SK-N-SH (cell line): ENCODE data around the gene NXNL2.

Experiments used
- CTCF ChIP-seq: fragments of 200-600 bp; sonication (generic); IDR thresholded peaks from 2 replicates; pipeline ENCODE4 v1.6.1; 2017; ENCODE audit warnings: antibody characterized with exemption, mild to moderate bottlenecking, moderate library complexity
- EP300 ChIP-seq, 2 experiments: IDR thresholded peaks; 2 replicates each; pipeline versions ENCODE4 v1.4.0 to v1.6.1; 2012; ENCODE audit warnings: borderline replicate concordance in 1 of 2, low read depth in 1 of 2, low read length in 1 of 2
- POLR2AphosphoS5 ChIP-seq: IDR thresholded peaks from 2 replicates; pipeline ENCODE4 v1.6.1; 2012; ENCODE audit warnings: low read depth, low read length
- RAD21 ChIP-seq: IDR thresholded peaks from 2 replicates; pipeline ENCODE4 v1.6.1; 2012; ENCODE audit warnings: mild to moderate bottlenecking, low read length
- SIN3A ChIP-seq: IDR thresholded peaks from 2 replicates; pipeline ENCODE4 v1.6.1; 2012; ENCODE audit warnings: low read depth, mild to moderate bottlenecking, low read length, moderate library complexity, borderline replicate concordance
- SMC3 ChIP-seq: IDR thresholded peaks from 2 replicates; pipeline ENCODE4 v1.6.1; 2012; ENCODE audit warnings: low read depth, low read length, improper control_type of control experiment
- TCF12 ChIP-seq: IDR thresholded peaks from 2 replicates; pipeline ENCODE4 v1.4.0; 2012
- YY1 ChIP-seq: IDR thresholded peaks from 2 replicates; pipeline ENCODE4 v1.4.0; 2012; ENCODE audit warnings: low read depth, mild to moderate bottlenecking
- ZBTB33 ChIP-seq: IDR thresholded peaks from 2 replicates; pipeline ENCODE4 v1.4.0; 2012; ENCODE audit warnings: low read depth, borderline replicate concordance

- no peak for TF ChIP-seq EP300 (IDR thresholded peaks at IDR 0.05; ENCODE audit: borderline replicate concordance in 1 of 2, low read depth in 1 of 2, low read length in 1 of 2)
- TF ChIP-seq POLR2AphosphoS5 = no peak
- TF ChIP-seq CTCF = no peak
- no peak for TF ChIP-seq SMC3
- TF ChIP-seq SIN3A = no peak
- no peak for TF ChIP-seq YY1
- TF ChIP-seq TCF12 = no peak
- TF ChIP-seq ZBTB33 = no peak
- TF ChIP-seq RAD21 = no peak
Observed at GRCh38 chr9:88544245-88544644, 9.3 kb downstream of the NXNL2 start.
